ENCODE data around the gene MAPKAP1.

MAPKAP1 gene

DNA sequence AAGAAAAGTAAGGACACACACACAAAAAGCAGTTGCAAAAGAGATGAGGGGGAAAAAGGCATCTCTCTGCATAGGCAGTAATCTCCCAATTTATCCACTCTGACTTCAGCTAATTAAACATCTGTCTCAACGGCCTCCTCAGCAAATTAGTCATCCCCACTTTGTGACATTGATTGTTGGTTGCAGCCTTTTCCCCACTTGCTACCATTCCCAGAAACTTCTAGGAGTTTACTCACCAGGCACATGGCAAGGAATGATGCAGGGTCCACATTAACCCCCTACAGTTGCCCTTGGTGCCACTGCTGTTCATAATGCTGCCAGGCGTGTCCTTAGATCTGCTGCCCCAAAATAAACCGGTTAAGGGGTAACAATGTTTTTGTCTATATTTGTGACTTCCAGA, 174.6 kb downstream of the MAPKAP1 start:
- DNase-seq, result no peak

GRCh38 chr9:125529589-125530515, 177.2 kb downstream of the MAPKAP1 start:
- no peak for DNase-seq

GRCh38 chr9:125529107-125529506, 177.9 kb downstream of the MAPKAP1 start:
- no peak for DNase-seq

GRCh38 chr9:125527471-125528002, 179.5 kb downstream of the MAPKAP1 start:
- DNase-seq, result no peak

- no peak for DNase-seq
These were observed 180.9 kb downstream of the MAPKAP1 start for GRCh38 chr9:125525921-125526631.

GRCh38 chr9:125524583-125525355, 182.2 kb downstream of the MAPKAP1 start:
- no peak for DNase-seq

- no peak for DNase-seq
These were observed 183.3 kb downstream of the MAPKAP1 start for GRCh38 chr9:125523681-125524080.

- no peak for DNase-seq
These were observed 184.7 kb downstream of the MAPKAP1 start for GRCh38 chr9:125522328-125522725.

- DNase-seq, result no peak
These were observed 185.3 kb downstream of the MAPKAP1 start for GRCh38 chr9:125521462-125522327.

GRCh38 chr9:125519734-125520133, 187.3 kb downstream of the MAPKAP1 start:
- DNase-seq, result no peak

DNA sequence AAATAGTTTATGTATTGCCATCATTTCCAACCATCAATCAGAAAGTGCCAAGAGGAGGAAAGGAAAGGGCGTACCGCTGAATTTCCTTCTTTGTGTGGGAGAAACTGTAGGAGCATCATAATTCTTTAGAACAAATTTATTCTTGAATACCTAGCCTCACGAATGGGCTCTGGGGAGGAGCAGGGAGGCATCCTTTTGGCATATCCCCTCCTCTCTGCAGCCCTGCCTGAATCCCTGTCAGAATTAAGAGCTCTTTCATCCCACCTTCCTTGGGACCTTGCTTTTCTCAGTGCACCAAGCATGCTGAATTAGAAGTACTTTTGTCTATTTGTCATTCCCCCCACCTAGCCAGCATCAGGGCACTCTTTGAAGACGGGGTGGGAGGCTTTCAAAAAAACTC, 189.4 kb downstream of the MAPKAP1 start:
- no peak for DNase-seq

- no peak for DNase-seq
These were observed 190.7 kb downstream of the MAPKAP1 start for GRCh38 chr9:125515983-125516940.

- no peak for DNase-seq
These were observed 191.7 kb downstream of the MAPKAP1 start for GRCh38 chr9:125515281-125515680.

DNA sequence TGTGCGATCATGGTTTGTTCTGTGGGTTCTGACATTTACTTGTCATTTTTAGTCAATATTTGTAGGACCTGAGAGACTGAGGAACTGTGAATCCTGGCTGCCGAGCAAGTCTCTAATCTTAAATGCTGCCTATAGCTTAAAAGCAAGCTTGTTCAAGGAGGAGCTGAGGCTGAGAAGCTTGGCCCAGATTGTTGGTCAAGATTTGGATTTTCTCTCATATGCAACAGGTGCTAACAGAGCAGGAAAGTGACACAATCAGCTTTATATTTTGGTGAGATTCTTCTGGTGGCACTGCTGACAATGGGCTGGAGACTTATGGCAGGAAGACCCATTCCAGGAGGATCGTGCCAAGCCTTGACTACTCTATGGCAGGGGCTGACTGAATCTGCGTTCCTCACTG, 192.5 kb downstream of the MAPKAP1 start:
- no peak for DNase-seq

DNA sequence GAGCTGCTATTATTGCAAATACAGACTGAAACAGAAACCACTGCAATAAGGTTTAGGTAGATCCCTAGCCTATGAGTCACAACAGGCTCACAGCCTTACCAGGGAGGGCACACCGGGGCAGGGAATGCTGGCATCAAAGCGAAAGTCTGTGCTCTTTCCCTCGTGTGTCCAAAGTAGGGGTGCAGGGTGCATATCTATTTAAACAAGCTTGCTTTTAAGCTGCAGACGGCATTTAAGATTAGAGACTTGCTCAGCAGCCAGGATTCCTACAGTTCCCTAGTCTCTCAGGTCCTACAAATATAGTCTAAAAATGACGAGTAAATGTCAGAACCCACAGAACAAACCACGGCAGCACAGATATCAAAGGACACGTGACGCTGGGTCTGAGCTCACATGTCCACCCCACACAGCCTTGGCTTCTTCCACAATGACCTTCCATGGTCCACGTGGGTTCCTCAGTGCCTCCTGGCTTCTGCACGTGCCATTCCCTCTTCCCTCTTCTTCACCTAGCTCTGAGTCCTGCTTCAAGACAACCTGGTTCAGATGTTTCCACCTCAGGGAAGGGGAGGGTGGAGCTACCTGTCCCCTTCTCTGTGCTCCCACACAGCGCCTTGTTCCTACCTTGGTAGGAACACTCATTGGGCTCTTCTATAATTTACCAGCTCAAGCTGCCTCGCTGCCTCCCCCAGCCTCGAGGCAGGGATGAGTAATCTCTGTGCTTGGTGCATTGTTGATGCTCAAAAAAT, 193.2 kb downstream of the MAPKAP1 start:
- no peak for DNase-seq

DNA sequence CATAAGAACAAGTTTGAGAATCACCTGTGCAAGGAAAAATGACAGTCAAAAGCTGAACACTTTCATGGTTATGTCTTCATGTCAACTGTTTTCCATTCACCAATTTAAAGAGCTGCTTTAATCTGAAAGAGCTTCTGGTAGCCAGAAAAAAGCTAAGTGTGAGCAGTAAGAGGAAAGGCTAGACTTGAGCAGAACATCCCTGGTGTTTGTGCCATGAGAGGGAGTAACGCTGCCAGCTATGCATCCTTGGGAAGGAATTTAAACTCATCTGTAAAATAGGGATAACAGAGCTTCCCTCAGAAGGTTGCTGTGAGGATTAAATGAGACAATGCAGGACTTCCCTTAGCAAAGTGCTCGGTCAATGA, 193.7 kb downstream of the MAPKAP1 start:
- no peak for DNase-seq

- DNase-seq, result no peak
These were observed 195.0 kb downstream of the MAPKAP1 start for GRCh38 chr9:125511789-125512660.

GRCh38 chr9:125510980-125511379, 196.0 kb downstream of the MAPKAP1 start:
- no peak for DNase-seq

- DNase-seq, result no peak
These were observed 197.5 kb downstream of the MAPKAP1 start for GRCh38 chr9:125509476-125509875.
